A204.1 (cell line): ENCODE data around the gene C3.

Source experiments
- FAIRE-seq: peaks from 2 replicates; lab custom pipeline; 2012; peaks lifted over from hg19 to GRCh38; lab: Jason Lieb, UNC

The C3 gene

GRCh38 chr19:6744381-6745301, 24.2 kb upstream of the C3 start:
- FAIRE-seq = no peak

DNA sequence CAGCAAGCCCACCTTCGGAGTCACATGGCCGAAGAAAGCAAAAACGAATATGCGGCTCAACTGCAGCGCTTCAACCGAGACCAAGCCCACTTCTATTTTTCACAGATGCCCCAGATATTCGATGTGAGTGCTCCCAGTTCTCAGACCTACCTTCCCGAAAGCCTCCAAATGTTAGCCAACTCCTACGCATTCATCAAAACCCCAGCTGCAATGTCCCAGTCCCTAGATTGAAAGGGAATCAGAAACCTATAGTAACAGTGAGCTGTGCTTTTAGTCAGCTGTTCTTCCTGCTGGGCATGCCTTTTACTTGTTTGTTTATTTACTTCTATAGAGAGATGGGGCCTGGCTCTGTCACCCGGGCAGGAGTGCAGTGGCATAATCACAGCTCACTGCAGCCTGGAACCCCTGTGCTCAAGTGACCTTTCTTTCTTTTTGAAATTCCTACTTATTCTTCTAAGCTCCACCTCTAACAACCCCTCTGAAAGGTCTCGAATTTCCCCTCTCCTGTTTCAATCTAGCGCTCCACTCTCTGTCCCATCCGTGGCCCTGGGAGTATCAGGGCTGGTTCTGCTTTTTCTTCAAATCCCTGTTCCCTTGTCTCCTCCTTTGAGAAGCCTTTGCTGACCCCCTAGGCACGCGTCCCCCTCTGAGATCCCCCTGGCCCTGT, 23.4 kb upstream of the C3 start:
- no peak for FAIRE-seq

GRCh38 chr19:6743066-6743465, 22.6 kb upstream of the C3 start:
- FAIRE-seq = no peak

- no peak for FAIRE-seq
These were observed 20.3 kb upstream of the C3 start for GRCh38 chr19:6740589-6741343.

DNA sequence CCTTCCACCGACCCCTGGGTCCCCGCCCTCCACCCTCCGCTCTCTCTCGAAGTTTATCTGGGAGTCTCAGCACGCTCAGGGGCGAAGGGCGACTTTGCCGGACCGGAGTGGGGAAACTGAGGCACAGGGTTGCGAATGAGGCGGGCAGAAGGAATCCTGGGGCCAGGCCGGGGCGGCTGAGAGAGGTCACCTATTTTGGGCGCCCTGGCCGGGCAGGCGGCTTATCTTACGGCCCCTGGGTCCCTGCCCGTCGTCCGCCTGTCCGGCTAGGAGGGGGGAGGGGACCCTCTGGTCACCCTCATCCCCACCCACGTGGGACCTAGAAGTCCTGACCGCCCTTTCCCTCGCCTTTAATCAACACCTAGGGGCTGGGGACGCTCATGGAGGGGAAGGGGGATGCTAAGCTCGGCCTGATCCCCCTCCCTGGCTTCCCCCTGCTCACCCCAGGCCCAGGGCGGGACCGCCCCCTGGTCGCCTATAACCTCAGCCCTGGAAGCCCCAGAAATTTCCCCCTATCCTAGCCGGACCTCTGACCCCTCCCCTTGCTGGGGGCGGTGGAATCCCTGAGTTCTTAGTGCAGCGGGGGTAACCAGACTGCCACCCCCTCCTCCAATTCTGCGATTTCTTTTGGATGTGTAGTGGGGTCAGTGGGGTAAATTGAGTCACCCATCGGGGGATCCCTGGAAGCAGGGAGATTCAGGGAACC, 19.6 kb upstream of the C3 start:
- no peak for FAIRE-seq

DNA sequence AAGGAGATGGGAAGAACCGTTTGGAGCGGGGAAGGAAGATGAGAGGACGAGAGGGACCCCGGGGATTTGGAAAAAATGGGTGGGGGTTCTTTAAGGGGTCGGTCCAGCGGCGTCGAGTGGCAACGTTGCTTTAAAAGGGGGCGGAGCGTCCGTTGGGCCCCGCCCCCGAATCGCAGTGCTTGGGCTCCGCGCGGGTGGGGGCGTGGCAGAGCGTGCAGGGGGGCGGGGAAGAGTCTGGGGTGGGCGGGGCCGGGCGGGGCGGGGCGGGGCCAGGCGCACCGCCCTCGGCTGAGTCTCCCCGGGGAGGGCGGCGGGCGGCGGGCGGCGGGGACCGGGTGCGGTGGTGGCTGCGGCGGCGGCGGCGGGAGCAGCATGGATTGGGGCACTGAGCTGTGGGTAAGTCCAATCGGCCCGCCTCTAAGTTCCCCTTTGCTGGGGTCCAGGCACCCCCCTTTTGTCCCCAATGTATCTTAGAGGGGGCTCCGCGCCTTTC, 19.0 kb upstream of the C3 start, which contains the start of gene TRIP10:
TSS of gene TRIP10 (plus strand) at position 291 of the 493 bp plus-strand sequence. CDS start at position 373, 82 bp downstream.
- FAIRE-seq = no peak

GRCh38 chr19:6738787-6739389, 18.4 kb upstream of the C3 start:
- no peak for FAIRE-seq

GRCh38 chr19:6737873-6738786, 17.7 kb upstream of the C3 start:
- no peak for FAIRE-seq

DNA sequence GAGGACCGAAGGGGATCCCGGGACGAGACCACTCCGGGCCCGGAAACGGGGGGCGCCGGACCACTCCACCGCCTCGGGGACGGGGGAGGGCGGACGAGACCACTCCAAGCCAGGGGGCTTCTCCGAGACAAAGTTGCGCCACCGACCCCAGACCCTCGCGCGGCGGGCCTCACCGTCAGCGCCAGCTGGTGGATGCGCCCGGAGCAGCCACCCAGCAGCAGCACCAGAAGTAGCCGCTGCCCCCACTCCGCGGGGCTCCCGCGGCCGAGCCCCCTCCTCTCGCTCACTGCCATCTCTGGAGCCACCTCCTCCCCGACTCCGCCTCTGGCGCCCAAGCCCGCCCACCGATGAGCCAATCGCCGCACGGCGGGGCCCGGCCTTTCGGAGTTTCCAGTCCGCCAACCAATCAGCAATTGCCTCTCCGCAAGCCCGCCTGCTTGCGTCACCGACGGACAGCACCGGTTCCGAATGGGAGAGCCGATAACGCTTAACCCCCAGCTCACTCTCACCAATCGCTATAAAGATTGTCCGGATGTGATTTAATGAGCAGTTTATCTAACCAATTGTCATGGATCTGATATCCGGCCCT, 16.9 kb upstream of the C3 start, which contains the start of gene GPR108:
TSS of gene GPR108 (minus strand) at position 297 of the 589 bp plus-strand sequence. CDS start at position 293, 4 bp downstream.
- FAIRE-seq = peak; percentile 100

GRCh38 chr19:6736917-6737283, 16.4 kb upstream of the C3 start:
- FAIRE-seq = no peak

- FAIRE-seq = no peak
These were observed 15.9 kb upstream of the C3 start for GRCh38 chr19:6736169-6736916.

GRCh38 chr19:6735181-6735911, 14.9 kb upstream of the C3 start:
- FAIRE-seq = no peak

- no peak for FAIRE-seq
These were observed 13.7 kb upstream of the C3 start for GRCh38 chr19:6734096-6734696.

GRCh38 chr19:6733338-6734095, 13.1 kb upstream of the C3 start:
- no peak for FAIRE-seq

DNA sequence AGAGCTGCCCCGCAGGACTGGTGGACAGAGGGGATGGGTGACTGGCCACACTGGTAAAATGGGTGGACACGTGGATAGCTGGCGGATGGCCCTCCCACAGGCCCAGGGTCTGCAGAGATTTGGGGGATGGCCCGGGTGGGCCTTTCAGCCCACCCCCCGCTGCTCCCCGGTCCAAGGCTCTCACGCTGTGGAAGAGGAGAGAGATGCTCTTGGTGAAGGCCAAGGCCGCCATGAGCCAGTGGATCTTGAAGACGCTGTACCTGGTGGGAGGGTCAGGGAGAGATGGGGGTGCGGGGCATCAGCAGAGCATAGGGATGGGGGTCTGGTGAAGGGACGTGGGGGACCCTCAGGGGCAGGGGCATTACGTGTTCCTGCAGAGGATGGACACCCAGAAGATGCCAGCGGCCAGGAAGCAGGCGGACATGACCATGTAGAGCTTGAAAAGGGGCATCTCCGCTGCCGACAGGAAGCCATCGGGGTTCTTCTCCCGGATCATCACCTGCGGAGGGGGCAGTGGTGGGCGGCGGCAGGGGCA, 12.4 kb upstream of the C3 start:
- FAIRE-seq = no peak

DNA sequence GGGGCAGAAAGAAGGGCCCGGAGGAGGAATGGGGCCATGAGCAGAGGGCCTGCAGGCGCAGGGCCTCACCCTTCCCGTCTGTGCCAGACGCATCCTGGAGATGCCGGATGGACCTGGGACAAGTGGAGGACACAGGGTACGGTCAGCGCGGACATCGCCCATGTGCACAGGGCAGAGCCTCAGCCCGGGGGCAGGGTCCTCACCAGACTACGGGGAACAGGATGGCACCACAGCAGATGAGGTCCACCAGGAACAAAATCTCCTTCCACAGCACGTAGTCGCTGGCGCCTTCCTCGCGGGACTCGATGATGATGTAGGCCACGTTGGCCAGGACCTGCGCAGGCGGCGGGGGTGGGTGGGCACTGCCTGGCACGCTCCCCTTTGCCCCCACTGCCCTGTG, 11.4 kb upstream of the C3 start:
- FAIRE-seq = no peak
